ENCODE measurements around the gene VTI1B. TPM values are rescaled to one million over a fixed set of nuclear protein-coding genes. Genes with fewer than 3 reads are reported as not detected.

The VTI1B gene
- total RNA-seq, 1 experiment from 2014 or later = 148 TPM

DNA sequence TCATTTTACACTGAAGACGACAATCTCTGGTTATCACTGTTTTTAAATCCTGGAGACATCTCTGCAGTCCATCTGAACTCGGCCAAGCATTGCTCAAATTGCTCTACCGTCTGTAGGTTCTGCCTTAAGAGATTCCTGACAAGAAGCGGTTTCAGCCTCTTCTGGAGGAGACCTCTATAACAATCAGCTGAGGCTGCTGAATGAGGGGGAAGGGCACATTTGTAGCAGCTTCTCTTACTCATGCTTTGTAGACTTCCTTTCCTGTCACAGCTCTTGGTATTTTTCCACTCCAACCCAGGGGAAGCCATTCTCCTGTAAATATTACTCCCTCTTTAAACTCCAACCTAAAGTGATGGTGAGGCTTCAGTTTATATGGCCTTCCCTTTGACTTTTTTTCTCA is 51.8 kb downstream of the VTI1B start:
- Histone ChIP-seq H4K20me1 (ENCODE audit: insufficient read depth) (no peaks in the 10 kb centered on the region; the same call in 1 of the 2 replicates), H3F3A (ENCODE audit: insufficient read depth, low read depth) (peaks cover 14% of the 10 kb centered on the region; the same call in 1 of the 2 replicates), H3K4me3 (peak overlapping the region; percentile 29; the same call in 1 of the 2 replicates), H2AFZ (peak overlapping the region; percentile 45; the same call in 1 of the 2 replicates), H3K4me1 (replicated peaks; ENCODE audit: insufficient read depth) (peaks cover 27% of the 10 kb centered on the region), H3K79me2 (ENCODE audit: low read depth) (no peaks in the 10 kb centered on the region), H3K9me2 (ENCODE audit: insufficient read depth) (no peaks in the 10 kb centered on the region), H3K36me3 (ENCODE audit: low read depth) (no peaks in the 10 kb centered on the region), H3K4me2 (peak overlapping the region; percentile 70), H3K9me3 (ENCODE audit: insufficient read depth, low read depth) (no peaks in the 10 kb centered on the region), H3K27me3 (ENCODE audit: insufficient read depth, low read depth) (no peaks in the 10 kb centered on the region), H3K27ac (peak overlapping the region; percentile 80)
- TF ChIP-seq EZH2 (IDR thresholded peaks at IDR 0.05; ENCODE audit: low read depth) = no peak
- TF ChIP-seq, protein P1, sequence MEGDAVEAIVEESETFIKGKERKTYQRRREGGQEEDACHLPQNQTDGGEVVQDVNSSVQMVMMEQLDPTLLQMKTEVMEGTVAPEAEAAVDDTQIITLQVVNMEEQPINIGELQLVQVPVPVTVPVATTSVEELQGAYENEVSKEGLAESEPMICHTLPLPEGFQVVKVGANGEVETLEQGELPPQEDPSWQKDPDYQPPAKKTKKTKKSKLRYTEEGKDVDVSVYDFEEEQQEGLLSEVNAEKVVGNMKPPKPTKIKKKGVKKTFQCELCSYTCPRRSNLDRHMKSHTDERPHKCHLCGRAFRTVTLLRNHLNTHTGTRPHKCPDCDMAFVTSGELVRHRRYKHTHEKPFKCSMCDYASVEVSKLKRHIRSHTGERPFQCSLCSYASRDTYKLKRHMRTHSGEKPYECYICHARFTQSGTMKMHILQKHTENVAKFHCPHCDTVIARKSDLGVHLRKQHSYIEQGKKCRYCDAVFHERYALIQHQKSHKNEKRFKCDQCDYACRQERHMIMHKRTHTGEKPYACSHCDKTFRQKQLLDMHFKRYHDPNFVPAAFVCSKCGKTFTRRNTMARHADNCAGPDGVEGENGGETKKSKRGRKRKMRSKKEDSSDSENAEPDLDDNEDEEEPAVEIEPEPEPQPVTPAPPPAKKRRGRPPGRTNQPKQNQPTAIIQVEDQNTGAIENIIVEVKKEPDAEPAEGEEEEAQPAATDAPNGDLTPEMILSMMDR (conservative IDR thresholded peaks at IDR 0.05) = no peak
- peak in 1 of 2 experiments; percentile 49 for DNase-seq
- BruUV-seq (replicated peaks) = no TSS peak
- intact Hi-C loops (cut with micrococcal nuclease; ENCODE audit: unreplicated experiment) = no loop called here
- CTCF ChIA-PET = interaction anchor here (0.9 kb wide), 1 partner anchor 82 kb away, joined by 4 read pairs; no protein-coding TSS in a partner anchor
- POLR2A ChIA-PET (ENCODE audit: unreplicated experiment) = no interaction called here

DNA sequence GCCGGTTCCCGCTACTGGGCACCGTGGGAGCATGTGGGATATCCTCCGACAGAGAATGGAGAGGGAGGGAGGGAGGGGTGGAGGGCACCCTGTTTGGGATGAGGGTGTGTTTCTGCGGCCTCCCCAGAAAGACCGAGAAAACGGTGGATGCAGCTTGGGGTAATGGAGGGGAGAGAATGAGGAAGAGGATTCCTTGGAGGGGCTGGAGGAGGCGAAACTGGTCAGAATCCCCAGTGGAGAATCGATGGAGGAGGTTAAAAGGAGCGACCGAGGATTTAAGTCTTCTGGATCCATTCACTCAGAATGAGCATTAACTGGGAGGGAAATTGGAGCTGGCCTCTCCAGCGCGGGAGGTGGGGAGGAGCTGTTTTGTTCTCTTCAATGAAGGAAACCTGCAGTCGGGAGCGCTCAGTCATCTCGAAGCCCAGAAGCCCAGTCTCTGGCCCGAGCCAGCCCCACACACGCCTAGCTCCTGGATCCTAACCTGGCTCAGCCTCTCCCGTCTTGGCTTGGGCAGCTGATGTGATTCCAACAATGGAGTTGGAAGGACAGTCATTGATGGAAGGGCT is 54.1 kb downstream of the VTI1B start:
- Histone ChIP-seq H3K36me3 (ENCODE audit: low read depth) (no peaks in the 10 kb centered on the region), H3K79me2 (ENCODE audit: low read depth) (no peaks in the 10 kb centered on the region), H3K4me3 (peak overlapping the region; percentile 73), H3K27ac (no peak overlapping the region), H3F3A (ENCODE audit: insufficient read depth, low read depth) (peaks cover 14% of the 10 kb centered on the region; the same call in 1 of the 2 replicates), H3K4me2 (peak overlapping the region; percentile 89), H2AFZ (peak overlapping the region; percentile 96), H3K4me1 (replicated peaks; ENCODE audit: insufficient read depth) (peaks cover 27% of the 10 kb centered on the region), H3K9me2 (ENCODE audit: insufficient read depth) (no peaks in the 10 kb centered on the region), H3K27me3 (ENCODE audit: insufficient read depth, low read depth) (no peaks in the 10 kb centered on the region), H3K9me3 (ENCODE audit: insufficient read depth, low read depth) (no peaks in the 10 kb centered on the region), H4K20me1 (ENCODE audit: insufficient read depth) (no peaks in the 10 kb centered on the region)
- BruUV-seq (replicated peaks) = TSS peak; percentile 55
- peak in 1 of 2 experiments; percentile 20 for DNase-seq
- ChIA-PET POLR2A (ENCODE audit: unreplicated experiment) (interaction anchor here (0.6 kb wide), 1 partner anchor 20 kb away, joined by 3 read pairs; the partner anchor contains the start of gene PIGH), CTCF (interaction anchor here (1.0 to 3.1 kb wide), 4 partner anchors 20 to 84 kb away, joined by 3 to 16 read pairs (median 4); partner anchors contain the start of genes PIGH and RDH11)
- intact Hi-C loops (cut with micrococcal nuclease; ENCODE audit: unreplicated experiment) = no loop called here
- no peak for TF ChIP-seq EZH2 (IDR thresholded peaks at IDR 0.05; ENCODE audit: low read depth)
- TF ChIP-seq, protein P1 (conservative IDR thresholded peaks at IDR 0.05) = no peak

DNA sequence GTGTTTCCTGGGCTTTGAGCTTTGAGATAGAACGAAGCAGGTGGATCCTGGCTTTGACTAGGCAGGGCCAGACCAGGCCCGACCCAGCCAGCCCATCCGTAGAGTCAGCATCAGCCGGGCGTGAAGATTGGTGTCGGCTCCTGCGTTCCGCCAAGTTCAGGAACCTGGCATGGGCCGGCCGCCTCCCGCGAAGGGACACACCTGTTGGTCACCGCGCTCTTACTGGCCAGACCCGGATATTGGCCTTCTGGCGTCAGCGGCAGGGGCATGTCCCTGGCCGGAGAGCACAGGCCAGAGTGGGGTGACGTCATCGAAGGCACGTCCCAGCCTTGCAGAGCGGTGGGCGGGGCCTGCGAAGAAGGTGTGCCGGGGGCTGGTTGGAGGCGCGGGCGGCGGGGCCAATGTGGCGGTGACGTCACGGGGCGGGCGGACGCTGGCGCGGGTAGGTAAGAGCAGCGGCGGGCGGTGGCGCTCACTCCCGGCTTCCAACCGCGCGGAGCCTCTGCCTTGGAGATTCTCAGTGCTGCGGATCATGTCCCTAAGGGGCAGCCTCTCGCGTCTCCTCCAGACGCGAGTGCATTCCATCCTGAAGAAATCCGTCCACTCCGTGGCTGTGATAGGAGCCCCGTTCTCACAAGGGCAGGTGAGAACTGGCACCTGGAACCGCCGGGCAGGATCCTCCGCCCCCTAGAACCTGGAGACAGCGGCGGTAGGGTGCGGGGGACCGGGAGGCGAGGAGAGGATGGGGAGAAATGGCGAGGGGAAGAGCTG is 54.8 kb downstream of the VTI1B start, which contains the start of gene ARG2:
Gene ARG2 (plus strand): TSS at position 475 of the 771 bp plus-strand sequence. CDS start 58 bp downstream, at position 533.
- Histone ChIP-seq H3K79me2 (ENCODE audit: low read depth) (no peaks in the 10 kb centered on the region), H3K9me2 (ENCODE audit: insufficient read depth) (no peaks in the 10 kb centered on the region), H3K4me1 (replicated peaks; ENCODE audit: insufficient read depth) (peaks cover 27% of the 10 kb centered on the region), H3K36me3 (ENCODE audit: low read depth) (no peaks in the 10 kb centered on the region), H3F3A (ENCODE audit: insufficient read depth, low read depth) (peaks cover 14% of the 10 kb centered on the region; the same call in 1 of the 2 replicates), H2AFZ (peak within 1 kb of the TSS; percentile 96), H3K27me3 (ENCODE audit: insufficient read depth, low read depth) (no peaks in the 10 kb centered on the region), H3K27ac (peak within 1 kb of the TSS; percentile 36), H3K4me2 (peak within 1 kb of the TSS; percentile 89), H3K9me3 (ENCODE audit: insufficient read depth, low read depth) (no peaks in the 10 kb centered on the region), H3K4me3 (peak within 1 kb of the TSS; percentile 73), H4K20me1 (ENCODE audit: insufficient read depth) (no peaks in the 10 kb centered on the region)
- CTCF ChIA-PET = interaction anchor here (0.5 to 3.1 kb wide), 9 partner anchors 47 to 234 kb away, joined by 3 to 16 read pairs (median 5); partner anchors contain the start of gene RDH11
- DNase-seq = peak; percentile 98 to 99
- no TSS peak for BruUV-seq (replicated peaks)
- intact Hi-C loops (cut with micrococcal nuclease; ENCODE audit: unreplicated experiment) = loop anchor here (2.0 kb wide), 2 partner anchors 47 to 75 kb away; partner anchors contain the start of gene RDH11
- POLR2A ChIA-PET (ENCODE audit: unreplicated experiment) = interaction anchor here (0.5 kb wide), 1 partner anchor 197 kb away, joined by 3 read pairs; the partner anchor contains the start of gene ZFYVE26
- TF ChIP-seq, protein P1 (conservative IDR thresholded peaks at IDR 0.05) = no peak
- TF ChIP-seq EZH2 (IDR thresholded peaks at IDR 0.05; ENCODE audit: low read depth) = no peak
